22Rv1 (cell line): ENCODE results near the gene PTPRB.

ENCODE experiments used
- H3K27ac ChIP-seq: fragments of 450-650 bp; 2 replicates; pipeline ENCODE4 v1.5.1; 2017
- CTCF ChIP-seq: fragments of 450-650 bp; IDR thresholded peaks from 2 replicates; pipeline ENCODE4 v1.5.1; 2017; ENCODE audit warnings: mild to moderate bottlenecking
- ZFX ChIP-seq: fragments of 450-650 bp; IDR thresholded peaks from 2 replicates; pipeline ENCODE4 v1.6.1; 2017; ENCODE audit warnings: antibody characterized with exemption, borderline replicate concordance

The PTPRB gene

GRCh38 chr12:70609203-70609602 is 28.0 kb downstream of the PTPRB start:
- TF ChIP-seq CTCF = no peak
- no peak for TF ChIP-seq ZFX
- H3K27ac ChIP-seq = peak overlapping the region; percentile 80

GRCh38 chr12:70608184-70608583 is 29.0 kb downstream of the PTPRB start:
- TF ChIP-seq ZFX (no peak), CTCF (no peak)
- H3K27ac ChIP-seq = peak overlapping the region; percentile 80

GRCh38 chr12:70607107-70607506 is 30.1 kb downstream of the PTPRB start:
- no peak for TF ChIP-seq CTCF
- no peak for TF ChIP-seq ZFX

GRCh38 chr12:70605976-70606375 is 31.3 kb downstream of the PTPRB start:
- TF ChIP-seq CTCF = no peak
- TF ChIP-seq ZFX = no peak
- peak overlapping the region; percentile 80 for H3K27ac ChIP-seq

More at GRCh38 chr12:70607107-70607506, 30.1 kb downstream of the PTPRB start:
- peak overlapping the region; percentile 80 for H3K27ac ChIP-seq

- no peak for TF ChIP-seq CTCF
- TF ChIP-seq ZFX = no peak
- no peak overlapping the region for H3K27ac ChIP-seq
Observed at GRCh38 chr12:70604662-70605061, 32.6 kb downstream of the PTPRB start.

- H3K27ac ChIP-seq = no peak overlapping the region; the same call in 1 of the 2 replicates
- TF ChIP-seq CTCF (no peak), ZFX (no peak)
Observed at GRCh38 chr12:70603044-70603443, 34.2 kb downstream of the PTPRB start.

- TF ChIP-seq ZFX (no peak), CTCF (no peak)
- no peak overlapping the region; the same call in 1 of the 2 replicates for H3K27ac ChIP-seq
Observed at GRCh38 chr12:70598467-70599193, 38.6 kb downstream of the PTPRB start.
